OCI-LY1 (cell line): Measurements from ENCODE around the gene CCDC73.
A peak's percentile ranks its signal among the peaks of the same experiment; 100 is the strongest.

Experiments used
- H2AFZ ChIP-seq: fragments of 200-600 bp; sonication (generic), shearing (Covaris generic); 2 replicates; pipeline ENCODE4 v1.6.0; 2014; ENCODE audit warnings: antibody characterized with exemption, mild to moderate bottlenecking, low read length
- H3F3A ChIP-seq: fragments of 200-600 bp; sonication (generic), shearing (Covaris generic); 2 replicates; pipeline ENCODE4 v1.6.0; 2014; ENCODE audit warnings: mild to moderate bottlenecking, antibody characterized with exemption, low read length, moderate library complexity; ENCODE audit not compliant: insufficient read depth
- H3K27ac ChIP-seq: fragments of 200-600 bp; sonication (generic); 2 replicates; pipeline ENCODE4 v1.5.1; 2014; ENCODE audit warnings: low read length, mixed run types, mild to moderate bottlenecking, low read depth; ENCODE audit not compliant: poor library complexity, severe bottlenecking
- H3K27me3 ChIP-seq: fragments of 200-600 bp; sonication (generic); 2 replicates; pipeline ENCODE4 v1.6.0; 2014; ENCODE audit warnings: antibody characterized with exemption, mild to moderate bottlenecking, low read length, moderate library complexity; ENCODE audit not compliant: insufficient read depth
- H3K36me3 ChIP-seq: fragments of 200-600 bp; sonication (generic); 2 replicates; pipeline ENCODE4 v1.6.1; 2014; ENCODE audit warnings: mild to moderate bottlenecking, antibody characterized with exemption, low read length, moderate library complexity, mixed read lengths; ENCODE audit not compliant: insufficient read depth
- H3K4me1 ChIP-seq: fragments of 200-600 bp; sonication (generic); 2 replicates; pipeline ENCODE4 v1.5.1; 2014; ENCODE audit warnings: mild to moderate bottlenecking, low read length, moderate library complexity; ENCODE audit not compliant: insufficient read depth, severe bottlenecking
- H3K4me2 ChIP-seq: fragments of 200-600 bp; sonication (generic), shearing (Covaris generic); 2 replicates; pipeline ENCODE4 v1.6.1; 2014; ENCODE audit warnings: low read length
- H3K4me3 ChIP-seq: fragments of 200-600 bp; sonication (generic); 2 replicates; pipeline ENCODE4 v1.5.1; 2014; ENCODE audit warnings: low read length, low read depth, mild to moderate bottlenecking, mixed read lengths; ENCODE audit not compliant: poor library complexity, severe bottlenecking
- H3K79me2 ChIP-seq: fragments of 200-600 bp; shearing (Covaris generic); 2 replicates; pipeline ENCODE4 v1.6.1; 2016; ENCODE audit warnings: mixed run types, low read length, mixed read lengths; ENCODE audit not compliant: insufficient read depth
- H3K9ac ChIP-seq: fragments of 200-600 bp; sonication (generic), shearing (Covaris generic); 2 replicates; pipeline ENCODE4 v1.6.1; 2014; ENCODE audit warnings: mild to moderate bottlenecking, low read length, mixed read lengths
- H3K9me2 ChIP-seq: fragments of 200-600 bp; sonication (generic), shearing (Covaris generic); 2 replicates; pipeline ENCODE4 v1.6.1; 2014; ENCODE audit warnings: low read depth, mild to moderate bottlenecking, low read length, mixed read lengths
- H3K9me3 ChIP-seq: fragments of 200-600 bp; shearing (Covaris generic); 2 replicates; pipeline ENCODE4 v1.6.1; 2014; ENCODE audit warnings: low read length, mixed read lengths
- H4K20me1 ChIP-seq: fragments of 200-600 bp; sonication (generic), shearing (Covaris generic); 2 replicates; pipeline ENCODE4 v1.6.0; 2016; ENCODE audit warnings: mild to moderate bottlenecking, low read length; ENCODE audit not compliant: insufficient read depth
- CTCF ChIP-seq: fragments of 200-600 bp; sonication (generic), shearing (Covaris generic); IDR thresholded peaks from 2 replicates; pipeline ENCODE4 v1.5.1; 2017; ENCODE audit warnings: mild to moderate bottlenecking, antibody characterized with exemption, low read length, moderate library complexity, mixed read lengths
- EZH2 ChIP-seq: fragments of 200-600 bp; sonication (generic), shearing (Covaris generic); IDR thresholded peaks from 2 replicates; pipeline ENCODE4 v1.8.0; 2017; ENCODE audit warnings: borderline replicate concordance, mixed run types, mild to moderate bottlenecking, antibody characterized with exemption, low read length, moderate library complexity, mixed read lengths

The CCDC73 gene

DNA sequence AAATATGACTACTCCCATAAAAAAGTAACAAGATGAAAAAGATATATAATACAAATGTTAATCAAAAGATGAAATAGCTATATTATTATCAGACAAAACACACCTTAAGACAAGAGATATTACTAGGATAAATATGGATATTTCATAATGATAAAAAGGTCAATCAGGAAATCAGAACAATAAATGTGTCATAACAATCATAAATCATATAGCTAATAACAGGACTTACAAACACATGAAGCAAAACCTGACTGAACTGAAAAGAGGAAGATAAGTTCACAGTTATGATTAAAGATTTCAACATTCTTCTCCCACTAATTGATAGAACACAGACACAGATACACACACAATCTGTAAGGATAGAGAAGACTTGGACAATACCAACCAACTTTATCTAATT lies 163.6 kb downstream of the CCDC73 start:
- Histone ChIP-seq H3K36me3 (no peaks in the 10 kb centered on the region), H3K27me3 (no peaks in the 10 kb centered on the region), H3K4me3 (no peak overlapping the region), H3K4me1 (no peaks in the 10 kb centered on the region), H3K9me2 (no peaks in the 10 kb centered on the region), H4K20me1 (no peaks in the 10 kb centered on the region), H3K9me3 (no peaks in the 10 kb centered on the region), H3K4me2 (no peak overlapping the region), H3K9ac (no peak overlapping the region), H3K79me2 (no peaks in the 10 kb centered on the region), H3F3A (no peaks in the 10 kb centered on the region), H3K27ac (no peak overlapping the region), H2AFZ (no peak overlapping the region)
- TF ChIP-seq EZH2 = no peak
- TF ChIP-seq CTCF = no peak

GRCh38 chr11:32616903-32617302 lies 177.6 kb downstream of the CCDC73 start:
- Histone ChIP-seq H3K27ac (no peak overlapping the region), H4K20me1 (no peaks in the 10 kb centered on the region), H3K4me3 (no peak overlapping the region), H3K9me2 (no peaks in the 10 kb centered on the region; the same call in 1 of the 2 replicates), H3F3A (no peaks in the 10 kb centered on the region), H3K79me2 (no peaks in the 10 kb centered on the region), H3K9me3 (no peaks in the 10 kb centered on the region), H3K9ac (no peak overlapping the region), H3K4me1 (no peaks in the 10 kb centered on the region), H3K36me3 (no peaks in the 10 kb centered on the region), H2AFZ (no peak overlapping the region), H3K27me3 (no peaks in the 10 kb centered on the region), H3K4me2 (no peak overlapping the region)
- TF ChIP-seq CTCF = no peak
- TF ChIP-seq EZH2 = no peak

- Histone ChIP-seq H4K20me1 (no peaks in the 10 kb centered on the region), H3K27me3 (no peaks in the 10 kb centered on the region)
- TF ChIP-seq CTCF = peak; percentile 25
- no peak for TF ChIP-seq EZH2
Measured at GRCh38 chr11:32615422-32615821, 179.0 kb downstream of the CCDC73 start.

More at GRCh38 chr11:32615422-32615821, 179.0 kb downstream of the CCDC73 start:
- Histone ChIP-seq H3K4me1 (no peaks in the 10 kb centered on the region), H3K4me2 (no peak overlapping the region), H3K79me2 (no peaks in the 10 kb centered on the region), H3F3A (no peaks in the 10 kb centered on the region), H3K27ac (no peak overlapping the region), H3K9me2 (no peaks in the 10 kb centered on the region; the same call in 1 of the 2 replicates), H2AFZ (no peak overlapping the region), H3K9ac (no peak overlapping the region), H3K9me3 (no peaks in the 10 kb centered on the region), H3K4me3 (no peak overlapping the region), H3K36me3 (no peaks in the 10 kb centered on the region)
